HepG2 (cell line): ENCODE data around the gene ZNF678. TPM values are rescaled to one million over a fixed set of nuclear protein-coding genes. Genes with fewer than 3 reads are reported as not detected.

ENCODE experiments used
- ATAC-seq: fragments of 200-7000 bp; cut with Tn5 transposase; 3 replicates; pipeline ENCODE4 v1.9.1; 2020; ENCODE audit warnings: mild to moderate bottlenecking, moderate library complexity
- BruUV-seq: library from RNA; stranded (reverse); fragments of 400-500 nt; replicated peaks from 2 replicates; lab custom pipeline; 2021; lab: Mats Ljungman, UMichigan
- CTCF ChIA-PET: fragments of 300-600 bp; formaldehyde crosslinking; extraction: SDS; loops from one replicate; lab custom pipeline; 2021; ENCODE audit warnings: low total read pairs, inconsistent platforms, low intra/inter-chr PET ratio; lab: Yijun Ruan, JAX
- POLR2A ChIA-PET: fragments of 350-600 bp; sonication (Branson Sonifier 250); formaldehyde crosslinking; loops from one replicate; lab custom pipeline; 2020; ENCODE audit warnings: antibody characterized with exemption, inconsistent platforms; lab: Yijun Ruan, JAX
- DNase-seq: peaks from one replicate; pipeline ENCODE4 v3.0.0-alpha.2; 2015; ENCODE audit warnings: low spot score
- FAIRE-seq: peaks from 3 replicates; lab custom pipeline; 2011; peaks lifted over from hg19 to GRCh38; lab: Jason Lieb, UNC
- H2AFZ ChIP-seq: one replicate; pipeline ENCODE4 v1.6.1; 2011; ENCODE audit warnings: low read length, inconsistent platforms
- H3K27ac ChIP-seq: fragments of 300-600 bp; 3 replicates; pipeline ENCODE4 v1.8.0; 2011; ENCODE audit warnings: mixed run types, mild to moderate bottlenecking, mixed read lengths, low read length, inconsistent platforms; ENCODE audit not compliant: insufficient read depth; ENCODE audit errors: extremely low read length
- H3K27me3 ChIP-seq, 2 experiments: fragments of 200-600 bp in 1 of 2; 2 replicates in 1 of 2; 3 replicates in 1 of 2; pipeline versions ENCODE4 v1.6.0 to v1.8.0; 2011; ENCODE audit warnings: low read length in 2 of 2, mild to moderate bottlenecking in 2 of 2, moderate library complexity in 2 of 2, inconsistent platforms in 1 of 2; ENCODE audit not compliant: insufficient read depth in 2 of 2, control insufficient read depth in 1 of 2
- H3K36me3 ChIP-seq, 2 experiments: fragments of 200-600 bp in 1 of 2; replicated peaks in 1 of 2; 2 replicates in 1 of 2; 3 replicates in 1 of 2; pipeline versions ENCODE4 v1.5.1 to v1.8.0; 2011; ENCODE audit warnings: low read length in 2 of 2, inconsistent platforms in 1 of 2; ENCODE audit not compliant: insufficient read depth in 2 of 2, control insufficient read depth in 1 of 2
- H3K4me1 ChIP-seq: 2 replicates; pipeline ENCODE4 v1.5.1; 2012; ENCODE audit warnings: low read length, inconsistent platforms; ENCODE audit not compliant: insufficient read depth
- H3K4me2 ChIP-seq: 2 replicates; pipeline ENCODE4 v1.6.0; 2011; ENCODE audit warnings: low read depth, low read length, inconsistent platforms
- H3K4me3 ChIP-seq, 3 experiments: fragments of 200-600 bp in 1 of 3; sonication (generic), shearing (Covaris generic) in 1 of 3; replicated peaks in 1 of 3; 2 replicates each; pipeline ENCODE4 v1.5.1; 2011 to 2016; ENCODE audit warnings: low read length in 3 of 3, inconsistent platforms in 2 of 3, low read depth in 2 of 3, mild to moderate bottlenecking in 2 of 3, control low read depth in 1 of 3, mixed read lengths in 1 of 3; ENCODE audit not compliant: insufficient read depth in 1 of 3
- H3K79me2 ChIP-seq: one replicate; pipeline ENCODE4 v1.6.1; 2011; ENCODE audit warnings: low read length, inconsistent platforms; ENCODE audit not compliant: insufficient read depth
- H3K9ac ChIP-seq: 2 replicates; pipeline ENCODE4 v1.6.0; 2011; ENCODE audit warnings: mild to moderate bottlenecking, low read depth, low read length, inconsistent platforms; ENCODE audit not compliant: insufficient read depth
- H3K9me3 ChIP-seq: 2 replicates; pipeline ENCODE4 v1.5.1; 2012; ENCODE audit warnings: mild to moderate bottlenecking, low read length
- H4K20me1 ChIP-seq: 2 replicates; pipeline ENCODE4 v1.6.0; 2011; ENCODE audit warnings: inconsistent platforms, mild to moderate bottlenecking, low read length, moderate library complexity; ENCODE audit not compliant: insufficient read depth
- ARHGAP35 ChIP-seq: sonication (generic); formaldehyde crosslinking; IDR thresholded peaks from 2 replicates; pipeline ENCODE4 v1.9.0; 2022; ENCODE audit warnings: mild to moderate bottlenecking, inconsistent platforms, moderate library complexity, missing genetic modification reagents, borderline replicate concordance
- GTF2F1 ChIP-seq: fragments of 150-350 bp; IDR thresholded peaks from 2 replicates; pipeline ENCODE4 v1.6.1; 2014; ENCODE audit warnings: low read length
- HCFC1 ChIP-seq: fragments of 150-350 bp; IDR thresholded peaks from 2 replicates; pipeline ENCODE4 v1.6.1; 2014; ENCODE audit warnings: low read depth, low read length
- HNRNPH1 ChIP-seq: fragments of 200-400 bp; formaldehyde crosslinking; optimal IDR thresholded peaks from 2 replicates; pipeline ENCODE3; 2017; ENCODE audit warnings: mild to moderate bottlenecking, low read depth, low read length
- MYC ChIP-seq: sonication (generic); formaldehyde crosslinking; IDR thresholded peaks from 2 replicates; pipeline ENCODE4 v1.9.0; 2021; ENCODE audit warnings: missing genetic modification reagents, borderline replicate concordance
- POLR2G ChIP-seq: fragments of 200-400 bp; formaldehyde crosslinking; IDR thresholded peaks from 2 replicates; pipeline ENCODE4 v1.6.1; 2018; ENCODE audit warnings: mild to moderate bottlenecking, low read depth, low read length, moderate library complexity
- SOX6 ChIP-seq, 2 experiments: fragments of 450-650 bp in 1 of 2; sonication (generic) in 1 of 2; formaldehyde crosslinking in 1 of 2; IDR thresholded peaks; 2 replicates each; pipeline versions ENCODE4 v1.4.0 to v1.6.1; 2017 to 2020; ENCODE audit warnings: antibody characterized with exemption in 1 of 2, mild to moderate bottlenecking in 1 of 2, missing genetic modification reagents in 1 of 2
- SSRP1 ChIP-seq: IDR thresholded peaks from 2 replicates; pipeline ENCODE4 v1.6.1; 2016; ENCODE audit warnings: control low read depth
- ZFP41 ChIP-seq: sonication (generic); formaldehyde crosslinking; IDR thresholded peaks from 2 replicates; pipeline ENCODE4 v1.4.0; 2020; ENCODE audit warnings: mild to moderate bottlenecking, missing genetic modification reagents, borderline replicate concordance
- ZNF160 ChIP-seq: sonication (generic); formaldehyde crosslinking; IDR thresholded peaks from 2 replicates; pipeline ENCODE4 v1.8.0; 2022; ENCODE audit warnings: mild to moderate bottlenecking, inconsistent platforms, missing genetic modification reagents
- ZNF768 ChIP-seq: sonication (generic); formaldehyde crosslinking; IDR thresholded peaks from 2 replicates; pipeline ENCODE4 v1.4.0; 2020; ENCODE audit warnings: missing genetic modification reagents
- ZSCAN9 ChIP-seq: IDR thresholded peaks from 2 replicates; pipeline ENCODE4 v1.6.1; 2016; ENCODE audit warnings: borderline replicate concordance
- in situ Hi-C: cut with HindIII; loops from 2 replicates; pipeline ENCODE4 v1.10.0; 2017; ENCODE audit warnings: low pct_unique_long_range_greater_than_20kb; ENCODE audit not compliant: extremely low pct_ligation_motif_present
- intact Hi-C: fragments of 100-400 bp; cut with micrococcal nuclease; formaldehyde crosslinking; loops from one replicate; pipeline ENCODE4 v1.10.0; 2022; ENCODE audit not compliant: unreplicated experiment
- polyA plus RNA-seq, 8 experiments: library from polyadenylated mRNA; depleted of rRNA in 3 of 8; stranded (reverse) in 7 of 8; unstranded in 1 of 8; fragments of >200 nt; fragmentation: Illumina TruSeq in 4 of 8; extraction: Trizol in 4 of 8; gene quantifications; 2 replicates each; pipeline versions ENCODE4 v1.2.1 to v1.2.3, GENCODE V29; 2011 to 2016; ENCODE audit warnings: low read depth in 4 of 8, missing spikeins in 1 of 8, mixed read lengths in 1 of 8; ENCODE audit not compliant: insufficient read depth in 1 of 8
- total RNA-seq, 5 experiments: library from RNA; depleted of rRNA; stranded (reverse); fragments of >200 nt; fragmentation: Illumina TruSeq; extraction: Trizol; gene quantifications; 2 replicates each; pipeline ENCODE4 v1.2.3, GENCODE V29; 2016; ENCODE audit warnings: low read depth in 1 of 5
- TF ChIP-seq, protein P1 (sequence below): sonication (generic); formaldehyde crosslinking; IDR thresholded peaks from 2 replicates; pipeline ENCODE4 v1.5.0; 2020; ENCODE audit warnings: mild to moderate bottlenecking, low read depth, missing genetic modification reagents, borderline replicate concordance
- TF ChIP-seq, protein P2 (sequence below): sonication (generic); formaldehyde crosslinking; IDR thresholded peaks from 2 replicates; pipeline ENCODE4 v1.4.0; 2020; ENCODE audit warnings: missing genetic modification reagents
- TF ChIP-seq, protein P3 (sequence below): sonication (generic); formaldehyde crosslinking; IDR thresholded peaks from 2 replicates; pipeline ENCODE4 v1.5.0; 2020; ENCODE audit warnings: missing genetic modification reagents
- TF ChIP-seq, protein P4 (sequence below): IDR thresholded peaks from 2 replicates; pipeline ENCODE4 v1.6.1; 2016; ENCODE audit warnings: low read depth
- TF ChIP-seq, protein P5 (sequence below): IDR thresholded peaks from 2 replicates; pipeline ENCODE4 v1.6.1; 2018; ENCODE audit warnings: missing genetic modification reagents

Gene ZNF678
- total and polyA plus RNA-seq, 2 of the 13 experiments (the other 11 are each of a cell fraction or from before 2014, with no cell fraction given), result 2.0 to 7.6 TPM

DNA sequence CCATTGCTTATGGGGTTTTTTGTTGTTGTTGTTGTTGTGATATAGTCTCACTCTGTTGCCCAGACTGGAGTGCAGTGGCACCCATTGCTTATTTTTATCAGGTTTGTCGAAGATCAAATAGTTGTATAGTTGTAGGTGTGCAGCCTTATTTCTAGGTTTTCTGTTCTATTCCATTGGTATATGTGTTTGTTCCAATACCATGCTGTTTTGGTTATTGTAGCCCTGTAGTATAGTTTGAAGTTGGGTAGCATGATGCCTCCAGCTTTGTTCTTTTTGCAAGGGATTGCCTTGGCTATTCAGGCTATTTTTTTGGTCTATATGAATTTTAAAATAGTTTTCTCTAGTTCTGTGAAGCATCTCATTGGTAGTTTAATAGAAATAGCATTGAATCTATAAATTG lies 11.6 kb downstream of the ZNF678 start (continued):
- TF ChIP-seq ZSCAN9 (CRISPR knock-in tag) (no peak), ZNF768 (no peak), SOX6 (IDR thresholded peaks at IDR 0.05) (no peak), SOX6 (CRISPR knock-in tag; IDR thresholded peaks at IDR 0.05) (no peak), HCFC1 (no peak)
- TF ChIP-seq, protein P1, sequence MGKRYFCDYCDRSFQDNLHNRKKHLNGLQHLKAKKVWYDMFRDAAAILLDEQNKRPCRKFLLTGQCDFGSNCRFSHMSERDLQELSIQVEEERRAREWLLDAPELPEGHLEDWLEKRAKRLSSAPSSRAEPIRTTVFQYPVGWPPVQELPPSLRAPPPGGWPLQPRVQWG, result no peak
- TF ChIP-seq, all 625 proteins: peak for 0

DNA sequence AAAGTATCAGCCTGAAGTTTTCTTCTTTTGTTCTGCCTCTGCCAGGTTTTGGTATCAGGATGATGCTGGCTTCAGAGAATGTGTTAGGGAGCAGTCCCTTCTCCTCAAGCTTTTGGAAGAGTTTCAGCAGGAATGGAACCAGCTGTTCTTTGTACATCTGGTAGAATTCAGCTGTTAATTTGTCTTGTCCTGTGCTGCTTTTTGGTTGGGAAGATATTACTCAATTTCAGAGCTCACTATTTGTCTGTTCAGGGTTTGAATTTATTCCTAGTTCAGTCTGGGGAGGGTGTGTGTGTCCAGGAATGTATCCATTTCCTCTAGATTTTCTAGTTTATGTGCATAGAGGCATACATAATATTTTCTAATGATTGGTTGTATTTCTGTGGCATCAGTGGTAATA lies 12.8 kb downstream of the ZNF678 start:
- ATAC-seq, result no peak
- H3K79me2 ChIP-seq, result peaks cover 12% of the 10 kb centered on the region
- FAIRE-seq, result no peak
- POLR2A ChIA-PET, result no interaction called here
- H3K4me2 ChIP-seq, result no peak overlapping the region
- H4K20me1 ChIP-seq, result no peaks in the 10 kb centered on the region
- DNase-seq, result no peak
- no peaks in the 10 kb centered on the region for H3K27me3 ChIP-seq
- H3K9ac ChIP-seq, result no peak overlapping the region
- intact Hi-C loops, result no loop called here
- BruUV-seq, result no TSS peak
- peaks cover 12% of the 10 kb centered on the region for H3K4me1 ChIP-seq
- H3K36me3 ChIP-seq, result no peaks in the 10 kb centered on the region
- no peak overlapping the region for H3K4me3 ChIP-seq
- in situ Hi-C loops, result no loop called here
- no peak overlapping the region for H2AFZ ChIP-seq
- H3K27ac ChIP-seq, result no peak overlapping the region
- CTCF ChIA-PET, result no interaction called here
- H3K9me3 ChIP-seq, result peaks cover 26% of the 10 kb centered on the region; the same call in 1 of the 2 replicates
- TF ChIP-seq HNRNPH1 (no peak), SSRP1 (CRISPR knock-in tag) (no peak), GTF2F1 (no peak), ZFP41 (CRISPR knock-in tag) (no peak), ARHGAP35 (CRISPR knock-in tag) (no peak), POLR2G (no peak), ZNF160 (CRISPR knock-in tag) (no peak), MYC (CRISPR knock-in tag) (no peak)
- TF ChIP-seq, protein P2, sequence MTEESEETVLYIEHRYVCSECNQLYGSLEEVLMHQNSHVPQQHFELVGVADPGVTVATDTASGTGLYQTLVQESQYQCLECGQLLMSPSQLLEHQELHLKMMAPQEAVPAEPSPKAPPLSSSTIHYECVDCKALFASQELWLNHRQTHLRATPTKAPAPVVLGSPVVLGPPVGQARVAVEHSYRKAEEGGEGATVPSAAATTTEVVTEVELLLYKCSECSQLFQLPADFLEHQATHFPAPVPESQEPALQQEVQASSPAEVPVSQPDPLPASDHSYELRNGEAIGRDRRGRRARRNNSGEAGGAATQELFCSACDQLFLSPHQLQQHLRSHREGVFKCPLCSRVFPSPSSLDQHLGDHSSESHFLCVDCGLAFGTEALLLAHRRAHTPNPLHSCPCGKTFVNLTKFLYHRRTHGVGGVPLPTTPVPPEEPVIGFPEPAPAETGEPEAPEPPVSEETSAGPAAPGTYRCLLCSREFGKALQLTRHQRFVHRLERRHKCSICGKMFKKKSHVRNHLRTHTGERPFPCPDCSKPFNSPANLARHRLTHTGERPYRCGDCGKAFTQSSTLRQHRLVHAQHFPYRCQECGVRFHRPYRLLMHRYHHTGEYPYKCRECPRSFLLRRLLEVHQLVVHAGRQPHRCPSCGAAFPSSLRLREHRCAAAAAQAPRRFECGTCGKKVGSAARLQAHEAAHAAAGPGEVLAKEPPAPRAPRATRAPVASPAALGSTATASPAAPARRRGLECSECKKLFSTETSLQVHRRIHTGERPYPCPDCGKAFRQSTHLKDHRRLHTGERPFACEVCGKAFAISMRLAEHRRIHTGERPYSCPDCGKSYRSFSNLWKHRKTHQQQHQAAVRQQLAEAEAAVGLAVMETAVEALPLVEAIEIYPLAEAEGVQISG (CRISPR knock-in tag), result no peak
- TF ChIP-seq, protein P3, sequence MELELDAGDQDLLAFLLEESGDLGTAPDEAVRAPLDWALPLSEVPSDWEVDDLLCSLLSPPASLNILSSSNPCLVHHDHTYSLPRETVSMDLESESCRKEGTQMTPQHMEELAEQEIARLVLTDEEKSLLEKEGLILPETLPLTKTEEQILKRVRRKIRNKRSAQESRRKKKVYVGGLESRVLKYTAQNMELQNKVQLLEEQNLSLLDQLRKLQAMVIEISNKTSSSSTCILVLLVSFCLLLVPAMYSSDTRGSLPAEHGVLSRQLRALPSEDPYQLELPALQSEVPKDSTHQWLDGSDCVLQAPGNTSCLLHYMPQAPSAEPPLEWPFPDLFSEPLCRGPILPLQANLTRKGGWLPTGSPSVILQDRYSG, result no peak
- TF ChIP-seq, protein P4, sequence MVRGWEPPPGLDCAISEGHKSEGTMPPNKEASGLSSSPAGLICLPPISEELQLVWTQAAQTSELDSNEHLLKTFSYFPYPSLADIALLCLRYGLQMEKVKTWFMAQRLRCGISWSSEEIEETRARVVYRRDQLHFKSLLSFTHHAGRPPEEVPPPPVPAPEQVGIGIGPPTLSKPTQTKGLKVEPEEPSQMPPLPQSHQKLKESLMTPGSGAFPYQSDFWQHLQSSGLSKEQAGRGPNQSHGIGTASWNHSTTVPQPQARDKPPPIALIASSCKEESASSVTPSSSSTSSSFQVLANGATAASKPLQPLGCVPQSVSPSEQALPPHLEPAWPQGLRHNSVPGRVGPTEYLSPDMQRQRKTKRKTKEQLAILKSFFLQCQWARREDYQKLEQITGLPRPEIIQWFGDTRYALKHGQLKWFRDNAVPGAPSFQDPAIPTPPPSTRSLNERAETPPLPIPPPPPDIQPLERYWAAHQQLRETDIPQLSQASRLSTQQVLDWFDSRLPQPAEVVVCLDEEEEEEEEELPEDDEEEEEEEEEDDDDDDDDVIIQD (CRISPR knock-in tag), result no peak
- TF ChIP-seq, protein P5, sequence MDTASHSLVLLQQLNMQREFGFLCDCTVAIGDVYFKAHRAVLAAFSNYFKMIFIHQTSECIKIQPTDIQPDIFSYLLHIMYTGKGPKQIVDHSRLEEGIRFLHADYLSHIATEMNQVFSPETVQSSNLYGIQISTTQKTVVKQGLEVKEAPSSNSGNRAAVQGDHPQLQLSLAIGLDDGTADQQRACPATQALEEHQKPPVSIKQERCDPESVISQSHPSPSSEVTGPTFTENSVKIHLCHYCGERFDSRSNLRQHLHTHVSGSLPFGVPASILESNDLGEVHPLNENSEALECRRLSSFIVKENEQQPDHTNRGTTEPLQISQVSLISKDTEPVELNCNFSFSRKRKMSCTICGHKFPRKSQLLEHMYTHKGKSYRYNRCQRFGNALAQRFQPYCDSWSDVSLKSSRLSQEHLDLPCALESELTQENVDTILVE (CRISPR knock-in tag), result no peak
